Measurements from ENCODE around the gene PCDHA5.

GRCh38 chr5:140806834-140807775 lies 14.3 kb upstream of the PCDHA5 start, which contains the start of gene PCDHA4:
- TF ChIP-seq, protein P1, sequence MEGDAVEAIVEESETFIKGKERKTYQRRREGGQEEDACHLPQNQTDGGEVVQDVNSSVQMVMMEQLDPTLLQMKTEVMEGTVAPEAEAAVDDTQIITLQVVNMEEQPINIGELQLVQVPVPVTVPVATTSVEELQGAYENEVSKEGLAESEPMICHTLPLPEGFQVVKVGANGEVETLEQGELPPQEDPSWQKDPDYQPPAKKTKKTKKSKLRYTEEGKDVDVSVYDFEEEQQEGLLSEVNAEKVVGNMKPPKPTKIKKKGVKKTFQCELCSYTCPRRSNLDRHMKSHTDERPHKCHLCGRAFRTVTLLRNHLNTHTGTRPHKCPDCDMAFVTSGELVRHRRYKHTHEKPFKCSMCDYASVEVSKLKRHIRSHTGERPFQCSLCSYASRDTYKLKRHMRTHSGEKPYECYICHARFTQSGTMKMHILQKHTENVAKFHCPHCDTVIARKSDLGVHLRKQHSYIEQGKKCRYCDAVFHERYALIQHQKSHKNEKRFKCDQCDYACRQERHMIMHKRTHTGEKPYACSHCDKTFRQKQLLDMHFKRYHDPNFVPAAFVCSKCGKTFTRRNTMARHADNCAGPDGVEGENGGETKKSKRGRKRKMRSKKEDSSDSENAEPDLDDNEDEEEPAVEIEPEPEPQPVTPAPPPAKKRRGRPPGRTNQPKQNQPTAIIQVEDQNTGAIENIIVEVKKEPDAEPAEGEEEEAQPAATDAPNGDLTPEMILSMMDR (IDR thresholded peaks at IDR 0.05) = peak; percentile 15 to 43 (median 28)
- TF ChIP-seq POLR2A (IDR thresholded peaks at IDR 0.05) = no peak
